HCT116 (cell line): ENCODE measurements around the gene HSD17B3. TPM values are rescaled to one million over a fixed set of nuclear protein-coding genes. Genes with fewer than 3 reads are reported as not detected.
A peak's percentile ranks its signal among the peaks of the same experiment; 100 is the strongest.

Source experiments
- ATAC-seq: fragments of 200-7000 bp; cut with Tn5 transposase; 2 replicates; pipeline ENCODE4 v1.9.1; 2020; ENCODE audit warnings: mild to moderate bottlenecking, moderate library complexity
- BruUV-seq: library from RNA; stranded (reverse); fragments of 400-500 nt; replicated peaks from 2 replicates; lab custom pipeline; 2021; lab: Mats Ljungman, UMichigan
- CTCF ChIA-PET: fragments of 300-600 bp; sonication (Branson Sonifier 250); formaldehyde crosslinking; loops from one replicate; lab custom pipeline; 2021; ENCODE audit warnings: antibody characterized with exemption; lab: Charles Lee
- POLR2A ChIA-PET: fragments of 300-600, 350-600 bp; sonication (Branson Sonifier 250); formaldehyde crosslinking; loops from one replicate; lab custom pipeline; 2021; ENCODE audit warnings: antibody characterized with exemption; lab: Charles Lee
- RAD21 ChIA-PET, 2 experiments: fragments of 300-600 bp; sonication (Branson Sonifier 250); formaldehyde crosslinking; loops; one replicate each; lab custom pipeline; 2023; ENCODE audit warnings: low total read pairs in 2 of 2; ENCODE audit not compliant: uncharacterized antibody in 2 of 2, unreplicated experiment in 2 of 2, low non-redundant PET in 1 of 2; lab: Charles Lee
- DNase-seq: peaks from one replicate; pipeline ENCODE4 v3.0.0-alpha.2; 2010; ENCODE audit warnings: low read depth, low spot score
- H2AFZ ChIP-seq: fragments of 200-600 bp; shearing (Covaris generic), sonication (generic); 2 replicates; pipeline ENCODE4 v1.6.1; 2017; ENCODE audit warnings: low read depth, mixed run types, mixed read lengths, antibody characterized with exemption, low read length; ENCODE audit not compliant: poor library complexity, severe bottlenecking
- H3K27ac ChIP-seq: 2 replicates; pipeline ENCODE4 v1.5.1; 2012; ENCODE audit warnings: low read depth, low read length
- H3K27me3 ChIP-seq: fragments of 200-600 bp; sonication (generic); 2 replicates; pipeline ENCODE4 v1.6.1; 2016; ENCODE audit warnings: mixed run types, low read length, mixed read lengths; ENCODE audit not compliant: insufficient read depth
- H3K36me3 ChIP-seq, 2 experiments: fragments of 200-500 bp in 1 of 2; fragments of 200-600 bp in 1 of 2; sonication (Bioruptor generic) in 1 of 2; sonication (generic) in 1 of 2; 2 replicates each; pipeline versions ENCODE4 v1.5.1 to v1.6.1; 2014 to 2016; ENCODE audit warnings: low read length in 2 of 2, inconsistent platforms in 1 of 2, mixed read lengths in 1 of 2, mixed run types in 1 of 2; ENCODE audit not compliant: insufficient read depth in 2 of 2, control insufficient read depth in 1 of 2
- H3K4me1 ChIP-seq, 2 experiments: fragments of 200-600 bp in 1 of 2; sonication (generic) in 1 of 2; 2 replicates each; pipeline versions ENCODE4 v1.5.1 to v1.6.1; 2012 to 2017; ENCODE audit warnings: low read length in 2 of 2, inconsistent platforms in 1 of 2, mild to moderate bottlenecking in 1 of 2, mixed read lengths in 1 of 2, mixed run types in 1 of 2, moderate library complexity in 1 of 2; ENCODE audit not compliant: insufficient read depth in 2 of 2, control insufficient read depth in 1 of 2
- H3K4me2 ChIP-seq: fragments of 200-600 bp; sonication (generic); 2 replicates; pipeline ENCODE4 v1.6.1; 2017; ENCODE audit warnings: mixed run types, low read length, mixed read lengths
- H3K4me3 ChIP-seq, 2 experiments: fragments of 200-600 bp in 1 of 2; sonication (generic) in 1 of 2; replicated peaks in 1 of 2; 2 replicates each; pipeline ENCODE4 v1.5.1; 2011 to 2016; ENCODE audit warnings: low read length in 2 of 2, control low read depth in 1 of 2, low read depth in 1 of 2, mild to moderate bottlenecking in 1 of 2, mixed read lengths in 1 of 2, mixed run types in 1 of 2
- H3K79me2 ChIP-seq: fragments of 200-600 bp; sonication (generic); 2 replicates; pipeline ENCODE4 v1.6.1; 2017; ENCODE audit warnings: mild to moderate bottlenecking, mixed run types, low read length, moderate library complexity, mixed read lengths; ENCODE audit not compliant: insufficient read depth
- H3K9ac ChIP-seq: fragments of 200-600 bp; sonication (generic); 2 replicates; pipeline ENCODE4 v1.6.1; 2016; ENCODE audit warnings: low read length, mixed read lengths
- H3K9me2 ChIP-seq: fragments of 200-600 bp; sonication (generic), shearing (Covaris generic); 2 replicates; pipeline ENCODE4 v1.6.1; 2017; ENCODE audit warnings: mixed run types, mild to moderate bottlenecking, moderate library complexity; ENCODE audit not compliant: insufficient read depth
- H3K9me3 ChIP-seq, 2 experiments: fragments of 200-500 bp in 1 of 2; fragments of 200-600 bp in 1 of 2; sonication (Bioruptor generic) in 1 of 2; sonication (generic) in 1 of 2; 2 replicates each; pipeline ENCODE4 v1.6.1; 2014 to 2017; ENCODE audit warnings: low read length in 2 of 2, mixed read lengths in 2 of 2, inconsistent platforms in 1 of 2, low read depth in 1 of 2, mild to moderate bottlenecking in 1 of 2, mixed run types in 1 of 2, moderate library complexity in 1 of 2; ENCODE audit not compliant: control insufficient read depth in 1 of 2, insufficient read depth in 1 of 2
- H4K20me1 ChIP-seq: fragments of 200-600 bp; sonication (generic), shearing (Covaris generic); 2 replicates; pipeline ENCODE4 v1.6.1; 2017; ENCODE audit warnings: mixed run types, mild to moderate bottlenecking, moderate library complexity; ENCODE audit not compliant: insufficient read depth
- CBX3 ChIP-seq: IDR thresholded peaks from 2 replicates; pipeline ENCODE4 v1.6.1; 2012; ENCODE audit warnings: low read depth
- CTCF ChIP-seq, 3 experiments: fragments of 200-600 bp in 1 of 3; sonication (generic) in 1 of 3; IDR thresholded peaks in 2 of 3; conservative IDR thresholded peaks in 1 of 3; 2 replicates each; pipeline ENCODE4 v1.5.1; 2012 to 2017; ENCODE audit warnings: low read depth in 2 of 3, low read length in 2 of 3, antibody characterized with exemption in 1 of 3, borderline replicate concordance in 1 of 3, control low read depth in 1 of 3, mild to moderate bottlenecking in 1 of 3, mixed read lengths in 1 of 3, mixed run types in 1 of 3, moderate library complexity in 1 of 3; ENCODE audit not compliant: insufficient read depth in 1 of 3
- RAD21 ChIP-seq: IDR thresholded peaks from 2 replicates; pipeline ENCODE4 v1.6.1; 2012; ENCODE audit warnings: low read depth, mild to moderate bottlenecking
- SP1 ChIP-seq: IDR thresholded peaks from 2 replicates; pipeline ENCODE4 v1.6.1; 2012; ENCODE audit warnings: low read depth
- SRF ChIP-seq: IDR thresholded peaks from 2 replicates; pipeline ENCODE4 v1.6.1; 2012; ENCODE audit warnings: low read depth
- ZNF274 ChIP-seq: fragments of 200-500 bp; sonication (Bioruptor generic); IDR thresholded peaks from 2 replicates; pipeline ENCODE4 v1.6.1; 2014; ENCODE audit warnings: mild to moderate bottlenecking, low read depth, low read length, inconsistent platforms
- intact Hi-C: fragments of 100-400 bp; cut with micrococcal nuclease; formaldehyde crosslinking; loops from 2 replicates; pipeline ENCODE4 v1.10.0; 2022
- total RNA-seq: library from RNA; stranded (reverse); gene quantifications from one replicate; pipeline ENCODE4 v1.2.1, GENCODE V29; 2021; ENCODE audit not compliant: unreplicated experiment
- TF ChIP-seq, protein P1 (sequence below): IDR thresholded peaks from 2 replicates; pipeline ENCODE4 v1.6.1; 2012

Gene HSD17B3
- total RNA-seq, 1 experiment from 2014 or later, result 0.37 TPM

DNA sequence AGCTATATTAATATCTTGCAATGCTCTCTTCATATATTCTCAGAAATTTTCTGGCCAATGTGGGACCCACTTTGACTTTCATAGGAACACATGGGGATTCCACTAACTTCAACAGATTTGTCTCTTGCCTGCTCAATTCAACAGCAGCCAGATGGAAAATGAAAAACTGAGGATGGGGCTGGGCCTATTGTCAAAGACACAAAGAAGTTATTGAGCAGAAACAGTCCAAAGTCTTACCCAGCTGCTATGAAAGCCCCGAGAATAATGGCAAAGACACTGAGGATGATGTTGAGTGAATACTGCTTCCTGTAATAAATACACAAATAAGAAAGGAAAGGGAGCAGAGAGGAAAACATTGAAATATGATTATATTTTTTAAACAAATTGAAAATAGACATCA, 48.9 kb upstream of the HSD17B3 start:
- ChIA-PET RAD21 (no interaction called here), POLR2A (no interaction called here), CTCF (no interaction called here)
- no peak overlapping the region for H3K9ac ChIP-seq
- H4K20me1 ChIP-seq, result no peaks in the 10 kb centered on the region
- no peak for TF ChIP-seq RAD21
- TF ChIP-seq CTCF (IDR thresholded peaks at IDR 0.05 in 2 of 3, conservative IDR thresholded peaks at IDR 0.05 in 1 of 3; ENCODE audit: borderline replicate concordance in 1 of 3, insufficient read depth in 1 of 3, low read depth in 2 of 3, low read length in 2 of 3), result no peak
- TF ChIP-seq, protein P1, sequence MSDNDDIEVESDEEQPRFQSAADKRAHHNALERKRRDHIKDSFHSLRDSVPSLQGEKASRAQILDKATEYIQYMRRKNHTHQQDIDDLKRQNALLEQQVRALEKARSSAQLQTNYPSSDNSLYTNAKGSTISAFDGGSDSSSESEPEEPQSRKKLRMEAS, result no peak
- H3K4me2 ChIP-seq, result no peak overlapping the region
- no peak overlapping the region for H3K4me3 ChIP-seq
- DNase-seq (no peak), ATAC-seq (no peak)
- BruUV-seq, result no TSS peak
- no peaks in the 10 kb centered on the region for H3K4me1 ChIP-seq
- H3K27ac ChIP-seq, result no peak overlapping the region
- no peaks in the 10 kb centered on the region for H3K27me3 ChIP-seq
- H3K36me3 ChIP-seq, result peaks cover 0 to 30% of the 10 kb centered on the region in 2 experiments; a peak in 2 of 4 replicates
- no peaks in the 10 kb centered on the region for H3K9me2 ChIP-seq
- intact Hi-C loops, result no loop called here
- no peak overlapping the region for H2AFZ ChIP-seq
- no peaks in the 10 kb centered on the region for H3K79me2 ChIP-seq
- H3K9me3 ChIP-seq, result 0 out of 4 replicates have a peak, but pooled peaks cover 0 to 3% of the 10 kb centered on the region in 2 experiments

GRCh38 chr9:96348261-96348660, 46.3 kb upstream of the HSD17B3 start:
- no TSS peak for BruUV-seq
- Histone ChIP-seq H4K20me1 (no peaks in the 10 kb centered on the region), H3K4me3 (no peak overlapping the region), H3K27me3 (no peaks in the 10 kb centered on the region), H3K4me1 (peaks cover 18 to 23% of the 10 kb centered on the region in 2 experiments), H2AFZ (no peak overlapping the region), H3K27ac (no peak overlapping the region), H3K9me2 (no peaks in the 10 kb centered on the region), H3K36me3 (peaks cover 0 to 27% of the 10 kb centered on the region in 2 experiments; a peak in 2 of 4 replicates), H3K9me3 (0 out of 4 replicates have a peak, but pooled peaks cover 0 to 3% of the 10 kb centered on the region in 2 experiments), H3K9ac (no peak overlapping the region), H3K79me2 (no peaks in the 10 kb centered on the region), H3K4me2 (no peak overlapping the region)
- DNase-seq (no peak), ATAC-seq (no peak)
- ChIA-PET CTCF (no interaction called here), RAD21 (no interaction called here), POLR2A (no interaction called here)
- TF ChIP-seq SRF (no peak), SP1 (no peak), ZNF274 (no peak), CBX3 (0 out of 2 replicates have a peak, but pooled peaks have one; percentile 17), RAD21 (no peak)
- intact Hi-C loops, result no loop called here
